Fibroblast of lung (primary cell): ENCODE data around the gene SRGAP2.
"Not testable (repeated sequence)": the region's sequence is repeated elsewhere in the genome, so short reads cannot be mapped to it uniquely, and the experiment has no call there.

Source experiments
- CTCF ChIP-seq, 2 donors: IDR thresholded peaks in 1 of 2; conservative IDR thresholded peaks in 1 of 2; 1 replicate in 1 of 2; 2 replicates in 1 of 2; pipeline ENCODE4 v1.5.1; 2011 to 2012; ENCODE audit warnings: low read length in 2 of 2, control low read depth in 1 of 2, inconsistent platforms in 1 of 2, low read depth in 1 of 2, mild to moderate bottlenecking in 1 of 2
- EZH2 ChIP-seq: IDR thresholded peaks from 2 replicates; pipeline ENCODE4 v1.5.1; 2012; ENCODE audit warnings: low read length, control low read depth, mild to moderate bottlenecking; ENCODE audit errors: missing control alignments

- TF ChIP-seq CTCF (conservative IDR thresholded peaks at IDR 0.05 in 1 of 2, IDR thresholded peaks at IDR 0.05 in 1 of 2; ENCODE audit: low read depth in 1 of 2, low read length in 2 of 2), result peak in 1 of 2 donors; percentile 26
- TF ChIP-seq EZH2, result not testable (repeated sequence)
Observed at GRCh38 chr1:206174182-206174868, 29.0 kb upstream of the SRGAP2 start.
